Parathyroid adenoma (tissue), 2 donors: ENCODE results near the gene LAG3.

Experiments used
- H2AFZ ChIP-seq: fragments of 300-600 bp; sonication (generic); one replicate; pipeline ENCODE4 v1.7.0; 2017; ENCODE audit warnings: antibody characterized with exemption, mild to moderate bottlenecking
- H3K27ac ChIP-seq: fragments of 300-600 bp; sonication (generic); one replicate; pipeline ENCODE4 v1.7.0; 2017
- H3K27me3 ChIP-seq: fragments of 300-600 bp; sonication (generic); one replicate; pipeline ENCODE4 v1.7.0; 2017; ENCODE audit warnings: low read length; ENCODE audit not compliant: control insufficient read depth, insufficient read depth
- H3K36me3 ChIP-seq: fragments of 300-600 bp; sonication (generic); one replicate; pipeline ENCODE4 v1.7.0; 2017; ENCODE audit warnings: low read length; ENCODE audit not compliant: control insufficient read depth, insufficient read depth
- H3K4me1 ChIP-seq: fragments of 300-600 bp; sonication (generic); one replicate; pipeline ENCODE4 v1.7.0; 2017; ENCODE audit warnings: control low read depth
- H3K4me2 ChIP-seq: fragments of 300-600 bp; sonication (generic); one replicate; pipeline ENCODE4 v1.7.0; 2017; ENCODE audit warnings: low read length
- H3K4me3 ChIP-seq: fragments of 300-600 bp; sonication (generic); one replicate; pipeline ENCODE4 v1.7.0; 2017; ENCODE audit warnings: low read depth, low read length
- H3K79me2 ChIP-seq: fragments of 300-600 bp; sonication (generic); one replicate; pipeline ENCODE4 v1.7.0; 2017; ENCODE audit warnings: control low read depth
- H3K9ac ChIP-seq: fragments of 300-600 bp; sonication (generic); one replicate; pipeline ENCODE4 v1.7.0; 2017; ENCODE audit warnings: mild to moderate bottlenecking
- H3K9me3 ChIP-seq: fragments of 300-600 bp; sonication (generic); one replicate; pipeline ENCODE4 v1.7.0; 2017; ENCODE audit warnings: low read length; ENCODE audit not compliant: control insufficient read depth
- CTCF ChIP-seq: fragments of 300-600 bp; sonication (generic); IDR thresholded peaks from one replicate; pipeline ENCODE4 v1.7.0; 2017; ENCODE audit warnings: antibody characterized with exemption, mild to moderate bottlenecking
- donor health status: primary hyperparathyroidism.

Gene LAG3

GRCh38 chr12:6823182-6824084 lies 51.1 kb downstream of the LAG3 start:
- Histone ChIP-seq H2AFZ (no peak overlapping the region), H3K4me2 (no peak overlapping the region), H3K4me3 (no peak overlapping the region), H3K79me2 (no peaks in the 10 kb centered on the region), H3K27me3 (no peaks in the 10 kb centered on the region), H3K9ac (no peak overlapping the region), H3K9me3 (no peaks in the 10 kb centered on the region), H3K4me1 (peaks cover 16% of the 10 kb centered on the region), H3K36me3 (no peaks in the 10 kb centered on the region), H3K27ac (no peak overlapping the region)
- no peak for TF ChIP-seq CTCF

GRCh38 chr12:6824085-6824775 lies 51.9 kb downstream of the LAG3 start:
- Histone ChIP-seq H3K4me2 (no peak overlapping the region), H3K79me2 (no peaks in the 10 kb centered on the region), H3K9ac (no peak overlapping the region), H2AFZ (no peak overlapping the region), H3K9me3 (no peaks in the 10 kb centered on the region), H3K4me3 (no peak overlapping the region), H3K4me1 (peaks cover 16% of the 10 kb centered on the region), H3K27ac (no peak overlapping the region), H3K36me3 (no peaks in the 10 kb centered on the region), H3K27me3 (no peaks in the 10 kb centered on the region)
- TF ChIP-seq CTCF: no peak

GRCh38 chr12:6824901-6825381 lies 52.6 kb downstream of the LAG3 start:
- Histone ChIP-seq H3K9ac (no peak overlapping the region), H3K4me1 (peaks cover 19% of the 10 kb centered on the region), H3K4me2 (no peak overlapping the region), H2AFZ (no peak overlapping the region), H3K79me2 (no peaks in the 10 kb centered on the region), H3K4me3 (no peak overlapping the region), H3K27ac (no peak overlapping the region), H3K9me3 (no peaks in the 10 kb centered on the region), H3K27me3 (no peaks in the 10 kb centered on the region), H3K36me3 (no peaks in the 10 kb centered on the region)
- TF ChIP-seq CTCF: no peak

- H3K4me1 ChIP-seq: peaks cover 19% of the 10 kb centered on the region
- no peaks in the 10 kb centered on the region for H3K27me3 ChIP-seq
- H3K9me3 ChIP-seq: no peaks in the 10 kb centered on the region
- H3K4me2 ChIP-seq: no peak overlapping the region
- H2AFZ ChIP-seq: peak overlapping the region; percentile 48
- H3K79me2 ChIP-seq: no peaks in the 10 kb centered on the region
- TF ChIP-seq CTCF: peak; percentile 92
- no peaks in the 10 kb centered on the region for H3K36me3 ChIP-seq
- H3K9ac ChIP-seq: no peak overlapping the region
- H3K27ac ChIP-seq: no peak overlapping the region
- no peak overlapping the region for H3K4me3 ChIP-seq
Measured at GRCh38 chr12:6825398-6826124, 53.2 kb downstream of the LAG3 start.
